Measurements from ENCODE around the gene LZTFL1. TPM values are rescaled to one million over a fixed set of nuclear protein-coding genes. Genes with fewer than 3 reads are reported as not detected.

The LZTFL1 gene, protein sequence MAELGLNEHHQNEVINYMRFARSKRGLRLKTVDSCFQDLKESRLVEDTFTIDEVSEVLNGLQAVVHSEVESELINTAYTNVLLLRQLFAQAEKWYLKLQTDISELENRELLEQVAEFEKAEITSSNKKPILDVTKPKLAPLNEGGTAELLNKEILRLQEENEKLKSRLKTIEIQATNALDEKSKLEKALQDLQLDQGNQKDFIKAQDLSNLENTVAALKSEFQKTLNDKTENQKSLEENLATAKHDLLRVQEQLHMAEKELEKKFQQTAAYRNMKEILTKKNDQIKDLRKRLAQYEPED
- 10 to 100 TPM; 12.0 to 18.3 (median 17.8) TPM for total RNA-seq

DNA sequence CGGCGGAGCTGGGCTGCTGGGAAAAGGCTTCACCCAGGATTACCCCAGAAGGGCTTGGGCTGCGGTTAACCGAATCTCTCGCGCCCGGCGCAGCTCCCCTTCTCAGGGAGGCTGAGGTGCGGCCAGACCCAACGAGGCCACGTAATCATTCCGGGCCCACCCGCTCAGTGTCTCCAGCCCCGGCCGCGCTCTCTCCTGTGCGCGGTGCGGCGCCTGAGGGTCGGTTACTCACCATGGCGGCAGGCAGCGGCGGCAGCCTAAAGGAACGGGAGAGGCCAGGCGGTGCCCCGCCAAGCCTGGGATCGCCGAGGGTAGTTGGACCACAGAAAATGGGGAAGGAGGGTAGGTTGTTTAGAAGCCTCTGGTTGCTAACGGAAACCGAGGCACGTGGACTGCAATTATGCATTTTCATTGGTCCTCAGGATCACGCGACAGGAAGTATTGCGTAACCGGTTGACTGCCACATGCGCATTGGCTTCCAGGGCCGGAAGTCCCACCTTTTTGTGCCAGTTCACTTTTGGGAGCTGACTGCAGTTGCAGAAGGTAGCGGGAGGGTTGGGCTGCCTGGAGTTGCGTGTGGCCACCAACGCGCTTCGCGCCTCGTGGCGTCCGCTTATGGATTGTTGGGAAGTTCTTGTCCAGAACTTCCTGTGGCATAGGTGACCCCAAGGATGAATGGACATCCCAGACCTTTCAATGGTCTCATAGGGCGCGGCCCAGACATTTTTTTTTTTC lies at the start of gene LZTFL1:
LZTFL1 (minus strand) TSS at position 363 of the 735 bp plus-strand sequence; CDS start at position 235, 128 bp downstream.
- peak; percentile 99 for DNase-seq (ENCODE audit: extremely low spot score)
- TF ChIP-seq, protein P1, sequence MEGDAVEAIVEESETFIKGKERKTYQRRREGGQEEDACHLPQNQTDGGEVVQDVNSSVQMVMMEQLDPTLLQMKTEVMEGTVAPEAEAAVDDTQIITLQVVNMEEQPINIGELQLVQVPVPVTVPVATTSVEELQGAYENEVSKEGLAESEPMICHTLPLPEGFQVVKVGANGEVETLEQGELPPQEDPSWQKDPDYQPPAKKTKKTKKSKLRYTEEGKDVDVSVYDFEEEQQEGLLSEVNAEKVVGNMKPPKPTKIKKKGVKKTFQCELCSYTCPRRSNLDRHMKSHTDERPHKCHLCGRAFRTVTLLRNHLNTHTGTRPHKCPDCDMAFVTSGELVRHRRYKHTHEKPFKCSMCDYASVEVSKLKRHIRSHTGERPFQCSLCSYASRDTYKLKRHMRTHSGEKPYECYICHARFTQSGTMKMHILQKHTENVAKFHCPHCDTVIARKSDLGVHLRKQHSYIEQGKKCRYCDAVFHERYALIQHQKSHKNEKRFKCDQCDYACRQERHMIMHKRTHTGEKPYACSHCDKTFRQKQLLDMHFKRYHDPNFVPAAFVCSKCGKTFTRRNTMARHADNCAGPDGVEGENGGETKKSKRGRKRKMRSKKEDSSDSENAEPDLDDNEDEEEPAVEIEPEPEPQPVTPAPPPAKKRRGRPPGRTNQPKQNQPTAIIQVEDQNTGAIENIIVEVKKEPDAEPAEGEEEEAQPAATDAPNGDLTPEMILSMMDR (IDR thresholded peaks at IDR 0.05): no peak
- TF ChIP-seq POLR2AphosphoS5 (IDR thresholded peaks at IDR 0.05): peak; percentile 59 to 93
- peak within 1 kb of the TSS; percentile 80 to 99 (median 86) for H3K4me3 ChIP-seq
- H3K36me3 ChIP-seq: peaks cover 0 to 8% (median 3%) of the 10 kb centered on the region in 4 donors
- H3K9me3 ChIP-seq: no peaks in the 10 kb centered on the region
- H3K27ac ChIP-seq (replicated peaks in 1 of 4): peak within 1 kb of the TSS; percentile 49 to 82 (median 62)
- 4% methylated on average over 47 of the region's 49 CpGs for WGBS
- peaks cover 8 to 27% (median 16%) of the 10 kb centered on the region in 4 donors for H3K4me1 ChIP-seq
- intact Hi-C loops (cut with DNase I): loop anchor here (5.0 kb wide), 1 partner anchor 80 kb away; no protein-coding TSS in a partner anchor
- H3K27me3 ChIP-seq: peaks cover 0 to under 1% (median 0%) of the 10 kb centered on the region in 4 donors

DNA sequence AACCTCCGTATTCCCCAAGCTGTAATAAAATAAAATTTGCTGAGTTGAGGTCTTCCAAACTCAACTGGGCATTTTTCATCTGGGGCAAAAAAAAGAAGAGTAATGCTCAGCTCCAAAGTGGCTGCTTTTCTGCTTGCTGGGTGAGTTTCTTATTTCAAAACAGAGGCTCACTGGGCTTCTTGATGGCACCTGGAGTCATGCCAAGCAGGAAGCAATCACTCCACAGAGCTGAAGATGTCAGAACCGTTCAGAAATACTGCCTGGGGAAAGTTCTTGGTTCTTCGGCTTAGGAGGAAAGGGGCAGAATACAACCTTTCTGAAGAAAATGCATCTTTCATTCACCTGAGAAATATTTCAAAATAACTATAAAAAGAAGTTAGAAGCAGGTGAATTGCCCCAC lies 48.5 kb upstream of the LZTFL1 start:
- Histone ChIP-seq H3K27ac (replicated peaks in 1 of 4) (no peak overlapping the region), H3K27me3 (no peaks in the 10 kb centered on the region), H3K4me3 (no peak overlapping the region), H3K9me3 (no peaks in the 10 kb centered on the region), H3K4me1 (no peaks in the 10 kb centered on the region), H3K36me3 (no peaks in the 10 kb centered on the region)
- TF ChIP-seq POLR2AphosphoS5 (IDR thresholded peaks at IDR 0.05): no peak
- no peak for TF ChIP-seq EP300 (IDR thresholded peaks at IDR 0.05)
- TF ChIP-seq, protein P1 (IDR thresholded peaks at IDR 0.05): no peak
- no peak for TF ChIP-seq POLR2A (IDR thresholded peaks at IDR 0.05; ENCODE audit: low read depth)
- 34% methylated on average over 3 of the region's 3 CpGs for WGBS
- intact Hi-C loops (cut with DNase I): no loop called here
- DNase-seq (ENCODE audit: extremely low spot score): no peak

DNA sequence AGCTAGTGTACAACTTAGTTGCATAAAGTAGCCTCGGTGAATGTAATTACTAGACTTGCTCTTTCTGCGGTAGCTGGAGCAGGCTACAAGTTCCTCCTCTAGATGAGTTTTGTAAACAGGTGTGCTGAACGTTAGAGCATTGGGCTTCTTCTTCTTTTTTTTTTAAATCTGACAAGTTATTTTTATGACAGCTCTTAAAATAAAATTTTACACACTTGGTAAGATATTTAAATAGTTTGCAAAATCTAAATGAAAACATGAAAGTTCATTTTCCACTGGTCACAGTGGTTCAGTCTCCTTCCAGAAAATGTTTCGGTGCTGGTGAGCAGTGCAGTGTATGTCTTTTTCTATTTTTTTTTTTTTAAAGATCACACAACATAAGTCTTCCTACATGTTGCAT lies 47.4 kb upstream of the LZTFL1 start:
- intact Hi-C loops (cut with DNase I): no loop called here
- H3K36me3 ChIP-seq: no peaks in the 10 kb centered on the region
- no peak overlapping the region for H3K27ac ChIP-seq (replicated peaks in 1 of 4)
- H3K9me3 ChIP-seq: no peaks in the 10 kb centered on the region
- TF ChIP-seq EP300 (IDR thresholded peaks at IDR 0.05): no peak
- no peak for DNase-seq (ENCODE audit: extremely low spot score)
- no peaks in the 10 kb centered on the region for H3K27me3 ChIP-seq
- H3K4me1 ChIP-seq: no peaks in the 10 kb centered on the region
- H3K4me3 ChIP-seq: no peak overlapping the region
- 68% methylated on average over 4 of the region's 4 CpGs for WGBS

DNA sequence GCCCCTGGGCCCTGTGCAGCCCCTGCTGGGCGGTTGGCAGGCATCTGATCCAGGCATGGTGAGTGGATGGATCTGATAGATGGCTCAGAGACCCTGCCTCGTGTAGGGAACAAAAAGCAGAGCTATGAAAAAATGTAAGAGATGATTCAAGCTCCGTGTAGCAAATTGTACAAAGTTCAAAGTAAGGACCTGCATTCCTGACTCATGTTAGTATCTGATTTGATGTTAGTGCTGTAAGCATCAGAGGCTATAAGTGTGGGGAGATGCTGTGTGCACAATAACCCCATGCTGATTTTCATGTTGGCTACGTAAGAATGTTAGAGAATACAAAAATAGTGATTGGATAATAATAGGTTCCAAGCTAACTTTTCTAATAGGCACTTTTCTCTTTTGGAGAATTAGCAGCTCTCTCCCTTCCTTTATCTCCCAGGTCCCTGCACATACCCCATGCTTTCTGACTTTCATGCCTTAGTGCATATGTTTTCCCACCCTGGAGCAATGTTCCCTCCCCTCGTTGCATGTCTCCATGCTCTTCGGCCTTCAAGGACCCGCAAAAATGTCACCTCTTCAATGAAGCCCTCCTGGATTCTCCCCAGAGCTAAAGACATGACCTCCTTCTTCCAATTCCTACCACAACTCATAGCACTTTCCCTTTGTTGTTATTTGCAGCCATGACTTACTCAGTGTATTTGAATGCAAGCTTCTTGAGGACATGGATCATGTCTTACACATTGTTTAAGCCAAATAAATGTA lies 46.0 kb upstream of the LZTFL1 start:
- H3K27me3 ChIP-seq: no peaks in the 10 kb centered on the region
- no peak overlapping the region for H3K27ac ChIP-seq (replicated peaks in 1 of 4)
- DNase-seq (ENCODE audit: extremely low spot score): no peak
- 67% methylated on average over 7 of the region's 7 CpGs for WGBS
- H3K4me3 ChIP-seq: no peak overlapping the region
- no peaks in the 10 kb centered on the region for H3K9me3 ChIP-seq
- no peaks in the 10 kb centered on the region for H3K4me1 ChIP-seq
- TF ChIP-seq EP300 (IDR thresholded peaks at IDR 0.05) (no peak), POLR2AphosphoS5 (IDR thresholded peaks at IDR 0.05) (no peak), POLR2A (IDR thresholded peaks at IDR 0.05; ENCODE audit: low read depth) (no peak)
- TF ChIP-seq, protein P1 (IDR thresholded peaks at IDR 0.05): no peak
- no peaks in the 10 kb centered on the region for H3K36me3 ChIP-seq
- intact Hi-C loops (cut with DNase I): no loop called here

DNA sequence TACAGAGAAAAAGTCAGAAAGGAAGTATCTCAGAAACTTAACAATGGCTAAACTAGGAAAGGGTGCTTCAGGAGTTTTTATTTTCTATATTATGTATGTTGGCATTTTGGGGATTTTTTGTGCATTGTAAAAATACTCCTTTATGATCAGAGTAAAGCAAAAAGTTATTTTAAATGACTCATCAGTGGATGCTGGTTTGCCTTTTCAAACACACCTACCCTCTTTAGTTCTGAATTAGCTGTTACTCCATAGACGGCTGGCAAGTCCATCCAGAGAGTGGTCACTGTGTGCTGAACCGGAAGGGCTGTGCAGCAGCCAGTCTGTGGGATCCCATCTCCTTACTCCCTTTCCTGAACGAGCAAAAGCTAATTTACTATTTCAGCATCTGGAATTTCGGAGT lies 45.4 kb upstream of the LZTFL1 start:
- 83% methylated on average over 4 of the region's 4 CpGs for WGBS
- H3K36me3 ChIP-seq: no peaks in the 10 kb centered on the region
- H3K4me1 ChIP-seq: no peaks in the 10 kb centered on the region
- TF ChIP-seq EP300 (IDR thresholded peaks at IDR 0.05) (no peak), POLR2A (IDR thresholded peaks at IDR 0.05; ENCODE audit: low read depth) (no peak), POLR2AphosphoS5 (IDR thresholded peaks at IDR 0.05) (no peak)
- TF ChIP-seq, protein P1 (IDR thresholded peaks at IDR 0.05): no peak
- intact Hi-C loops (cut with DNase I): no loop called here
- no peak overlapping the region for H3K27ac ChIP-seq (replicated peaks in 1 of 4)
- H3K4me3 ChIP-seq: no peak overlapping the region
- no peaks in the 10 kb centered on the region for H3K27me3 ChIP-seq
- DNase-seq (ENCODE audit: extremely low spot score): no peak
- no peaks in the 10 kb centered on the region for H3K9me3 ChIP-seq
